Measurements from ENCODE around the gene SNX9. TPM values are rescaled to one million over a fixed set of nuclear protein-coding genes. Genes with fewer than 3 reads are reported as not detected.

SNX9 gene
- total RNA-seq, 4 donors from 2014 or later: 13.7 to 57.2 (median 50.7) TPM

- Histone ChIP-seq H3K27ac (peak overlapping the region; percentile 26 to 50 (median 46)), H3K4me3 (no peak overlapping the region), H3K4me1 (peaks cover 10 to 63% (median 43%) of the 10 kb centered on the region in 4 donors), H3K27me3 (no peaks in the 10 kb centered on the region), H3K9me3 (no peaks in the 10 kb centered on the region), H3K36me3 (no peaks in the 10 kb centered on the region)
- intact Hi-C loops (cut with DNase I; ENCODE audit: low total_unique reads): loop anchor here (10.0 kb wide), 1 partner anchor 90 kb away; no protein-coding TSS in a partner anchor
- TF ChIP-seq EP300 (IDR thresholded peaks at IDR 0.05; ENCODE audit: low read depth): no peak
- TF ChIP-seq, protein P1, sequence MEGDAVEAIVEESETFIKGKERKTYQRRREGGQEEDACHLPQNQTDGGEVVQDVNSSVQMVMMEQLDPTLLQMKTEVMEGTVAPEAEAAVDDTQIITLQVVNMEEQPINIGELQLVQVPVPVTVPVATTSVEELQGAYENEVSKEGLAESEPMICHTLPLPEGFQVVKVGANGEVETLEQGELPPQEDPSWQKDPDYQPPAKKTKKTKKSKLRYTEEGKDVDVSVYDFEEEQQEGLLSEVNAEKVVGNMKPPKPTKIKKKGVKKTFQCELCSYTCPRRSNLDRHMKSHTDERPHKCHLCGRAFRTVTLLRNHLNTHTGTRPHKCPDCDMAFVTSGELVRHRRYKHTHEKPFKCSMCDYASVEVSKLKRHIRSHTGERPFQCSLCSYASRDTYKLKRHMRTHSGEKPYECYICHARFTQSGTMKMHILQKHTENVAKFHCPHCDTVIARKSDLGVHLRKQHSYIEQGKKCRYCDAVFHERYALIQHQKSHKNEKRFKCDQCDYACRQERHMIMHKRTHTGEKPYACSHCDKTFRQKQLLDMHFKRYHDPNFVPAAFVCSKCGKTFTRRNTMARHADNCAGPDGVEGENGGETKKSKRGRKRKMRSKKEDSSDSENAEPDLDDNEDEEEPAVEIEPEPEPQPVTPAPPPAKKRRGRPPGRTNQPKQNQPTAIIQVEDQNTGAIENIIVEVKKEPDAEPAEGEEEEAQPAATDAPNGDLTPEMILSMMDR (IDR thresholded peaks at IDR 0.05): no peak
- TF ChIP-seq POLR2A (IDR thresholded peaks at IDR 0.05): no peak
- no peak for TF ChIP-seq POLR2AphosphoS5 (IDR thresholded peaks at IDR 0.05)
- no peak for DNase-seq
- in situ Hi-C loops (cut with MboI; ENCODE audit: low pct_ligation_motif_present in 1 of 4, low pct_unique_long_range_greater_than_20kb in 1 of 4, low sequenced_read_pairs in 3 of 4): no loop called here
- 70 to 78% methylated on average over 2 to 14 of the region's 14 CpGs for WGBS, 2 donors (ENCODE audit: low coverage in 1 of 2)
These were observed 161.7 kb downstream of the SNX9 start for GRCh38 chr6:157984686-157985225.

- WGBS, 2 donors (ENCODE audit: low coverage in 1 of 2): 32 to 44% methylated on average over 5 to 13 of the region's 13 CpGs
- Histone ChIP-seq H3K4me3 (no peak overlapping the region), H3K4me1 (peaks cover 17 to 67% (median 50%) of the 10 kb centered on the region in 4 donors), H3K36me3 (no peaks in the 10 kb centered on the region), H3K27me3 (no peaks in the 10 kb centered on the region), H3K9me3 (no peaks in the 10 kb centered on the region), H3K27ac (peak overlapping the region; percentile 26 to 50 (median 46))
- in situ Hi-C loops (cut with MboI; ENCODE audit: low pct_ligation_motif_present in 1 of 4, low pct_unique_long_range_greater_than_20kb in 1 of 4, low sequenced_read_pairs in 3 of 4) (no loop called here), intact Hi-C loops (cut with DNase I; ENCODE audit: low total_unique reads) (loop anchor here (10.0 kb wide), 1 partner anchor 89 kb away; no protein-coding TSS in a partner anchor)
- TF ChIP-seq POLR2AphosphoS5 (IDR thresholded peaks at IDR 0.05) (no peak), POLR2A (IDR thresholded peaks at IDR 0.05) (no peak), EP300 (IDR thresholded peaks at IDR 0.05; ENCODE audit: low read depth) (no peak)
- TF ChIP-seq, protein P1 (IDR thresholded peaks at IDR 0.05): no peak
- no peak for DNase-seq
These were observed 162.5 kb downstream of the SNX9 start for GRCh38 chr6:157985378-157986155.

- 93 to 100% methylated on average over 2 to 20 of the region's 20 CpGs for WGBS, 2 donors (ENCODE audit: low coverage in 1 of 2)
- Histone ChIP-seq H3K9me3 (no peaks in the 10 kb centered on the region), H3K36me3 (no peaks in the 10 kb centered on the region), H3K27me3 (no peaks in the 10 kb centered on the region), H3K27ac (peak overlapping the region in 2 of 4 donors; percentile 3 to 4), H3K4me3 (no peak overlapping the region), H3K4me1 (peaks cover 18 to 59% (median 41%) of the 10 kb centered on the region in 4 donors)
- no peak for TF ChIP-seq POLR2AphosphoS5 (IDR thresholded peaks at IDR 0.05)
- TF ChIP-seq EP300 (IDR thresholded peaks at IDR 0.05; ENCODE audit: low read depth): no peak
- TF ChIP-seq, protein P1 (IDR thresholded peaks at IDR 0.05): no peak
- no peak for TF ChIP-seq POLR2A (IDR thresholded peaks at IDR 0.05)
- in situ Hi-C loops (cut with MboI; ENCODE audit: low pct_ligation_motif_present in 1 of 4, low pct_unique_long_range_greater_than_20kb in 1 of 4, low sequenced_read_pairs in 3 of 4): no loop called here
- intact Hi-C loops (cut with DNase I; ENCODE audit: low total_unique reads): loop anchor here (10.0 kb wide), 1 partner anchor 87 kb away; no protein-coding TSS in a partner anchor
- DNase-seq: no peak
These were observed 165.0 kb downstream of the SNX9 start for GRCh38 chr6:157987788-157988699.

Measured in transverse colon (tissue), 4 donors.